Lower lobe of right lung (tissue), 2 donors: ENCODE measurements around the gene BLM. TPM values are rescaled to one million over a fixed set of nuclear protein-coding genes. Genes with fewer than 3 reads are reported as not detected.

Source experiments
- ATAC-seq, 2 donors: fragments of 200-7000 bp; cut with Tn5 transposase; one replicate each; pipeline ENCODE4 v1.9.1; 2020 to 2022; ENCODE audit warnings: mild to moderate bottlenecking in 2 of 2, moderate library complexity in 2 of 2
- DNase-seq: peaks from one replicate; pipeline ENCODE4 v3.0.0-alpha.2; 2020
- H3K27ac ChIP-seq: fragments of 200-600 bp; one replicate; pipeline ENCODE4 v1.8.0; 2022
- H3K27me3 ChIP-seq: fragments of 200-600 bp; one replicate; pipeline ENCODE4 v1.8.0; 2022; ENCODE audit warnings: low read depth
- H3K36me3 ChIP-seq: fragments of 200-600 bp; one replicate; pipeline ENCODE4 v1.8.0; 2022; ENCODE audit warnings: mild to moderate bottlenecking
- H3K4me1 ChIP-seq: fragments of 200-600 bp; one replicate; pipeline ENCODE4 v1.8.0; 2022
- H3K4me3 ChIP-seq: fragments of 200-600 bp; one replicate; pipeline ENCODE4 v1.8.0; 2022; ENCODE audit warnings: mild to moderate bottlenecking
- H3K9me3 ChIP-seq: fragments of 200-600 bp; one replicate; pipeline ENCODE4 v1.8.0; 2022
- intact Hi-C: fragments of 100-400 bp; cut with DNase I; formaldehyde crosslinking; loops from one replicate; pipeline ENCODE4 v1.11.0; 2022
- total RNA-seq: library from RNA; stranded (reverse); fragmentation: NEBNext Ultra II Directional; extraction: Animal tissue kit (Norgen Biotek cat#: 25700); gene quantifications from one replicate; pipeline ENCODE4 v1.2.1, GENCODE V29; 2021
- TF ChIP-seq, protein P1 (sequence below): fragments of 200-600 bp; IDR thresholded peaks from one replicate; pipeline ENCODE4 v1.8.0; 2022; ENCODE audit warnings: antibody characterized with exemption, mild to moderate bottlenecking
- donor health status: DM: no; HTN: yes; CAD: no; lungs with severe emphysema.

Gene BLM
- total RNA-seq, 1 donor from 2014 or later: 2.0 TPM

DNA sequence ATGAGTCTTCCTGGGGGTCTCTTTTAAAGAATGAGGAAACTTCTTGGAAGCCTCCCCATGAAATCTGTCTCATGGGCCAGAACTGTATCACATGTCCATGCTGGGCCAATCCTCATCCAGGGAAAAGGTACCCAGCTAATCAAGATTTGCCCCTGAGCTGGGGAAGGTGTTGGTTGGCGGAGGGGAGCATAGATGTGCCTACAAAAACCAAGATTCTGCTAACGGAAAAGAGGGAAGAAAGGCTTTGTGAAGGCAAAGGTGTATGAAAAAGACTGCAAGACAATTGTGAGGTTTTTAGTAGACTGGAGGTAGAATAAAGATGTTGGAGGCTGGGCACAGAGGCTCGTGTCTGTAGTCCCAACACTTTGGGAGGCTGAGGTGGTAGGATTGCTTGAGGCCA, 18.5 kb upstream of the BLM start:
- no peak for DNase-seq
- Histone ChIP-seq H3K36me3 (no peaks in the 10 kb centered on the region), H3K27ac (no peak overlapping the region), H3K4me3 (no peak overlapping the region), H3K27me3 (no peaks in the 10 kb centered on the region), H3K9me3 (no peaks in the 10 kb centered on the region), H3K4me1 (no peaks in the 10 kb centered on the region)
- no peak for ATAC-seq
- TF ChIP-seq, protein P1, sequence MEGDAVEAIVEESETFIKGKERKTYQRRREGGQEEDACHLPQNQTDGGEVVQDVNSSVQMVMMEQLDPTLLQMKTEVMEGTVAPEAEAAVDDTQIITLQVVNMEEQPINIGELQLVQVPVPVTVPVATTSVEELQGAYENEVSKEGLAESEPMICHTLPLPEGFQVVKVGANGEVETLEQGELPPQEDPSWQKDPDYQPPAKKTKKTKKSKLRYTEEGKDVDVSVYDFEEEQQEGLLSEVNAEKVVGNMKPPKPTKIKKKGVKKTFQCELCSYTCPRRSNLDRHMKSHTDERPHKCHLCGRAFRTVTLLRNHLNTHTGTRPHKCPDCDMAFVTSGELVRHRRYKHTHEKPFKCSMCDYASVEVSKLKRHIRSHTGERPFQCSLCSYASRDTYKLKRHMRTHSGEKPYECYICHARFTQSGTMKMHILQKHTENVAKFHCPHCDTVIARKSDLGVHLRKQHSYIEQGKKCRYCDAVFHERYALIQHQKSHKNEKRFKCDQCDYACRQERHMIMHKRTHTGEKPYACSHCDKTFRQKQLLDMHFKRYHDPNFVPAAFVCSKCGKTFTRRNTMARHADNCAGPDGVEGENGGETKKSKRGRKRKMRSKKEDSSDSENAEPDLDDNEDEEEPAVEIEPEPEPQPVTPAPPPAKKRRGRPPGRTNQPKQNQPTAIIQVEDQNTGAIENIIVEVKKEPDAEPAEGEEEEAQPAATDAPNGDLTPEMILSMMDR: no peak
- intact Hi-C loops: loop anchor here (10.0 kb wide), 1 partner anchor 204 kb away; no protein-coding TSS in a partner anchor

DNA sequence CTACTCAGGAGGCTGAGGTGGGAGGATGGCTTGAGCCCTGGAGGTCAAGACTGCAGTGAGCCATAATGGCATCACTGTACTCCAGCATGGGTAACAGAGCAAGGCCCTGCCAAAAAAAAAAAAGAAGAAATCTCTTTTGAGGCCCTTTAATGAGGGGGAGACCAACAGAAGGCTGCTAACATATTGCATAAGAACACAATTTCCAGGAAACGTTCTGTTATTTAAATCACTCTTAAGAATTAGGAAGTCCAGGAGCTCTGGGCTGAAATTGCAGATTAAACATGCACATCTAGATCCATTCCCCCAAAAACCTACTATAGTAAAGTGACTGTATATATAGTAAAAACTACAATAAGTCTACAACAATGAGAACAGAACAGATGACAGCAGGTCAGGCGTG, 16.1 kb upstream of the BLM start:
- no peaks in the 10 kb centered on the region for H3K4me1 ChIP-seq
- TF ChIP-seq, protein P1: no peak
- H3K9me3 ChIP-seq: no peaks in the 10 kb centered on the region
- no peaks in the 10 kb centered on the region for H3K27me3 ChIP-seq
- intact Hi-C loops: no loop called here
- H3K4me3 ChIP-seq: no peak overlapping the region
- DNase-seq (no peak), ATAC-seq (peak; percentile 51 to 64)
- H3K27ac ChIP-seq: no peak overlapping the region
- no peaks in the 10 kb centered on the region for H3K36me3 ChIP-seq

DNA sequence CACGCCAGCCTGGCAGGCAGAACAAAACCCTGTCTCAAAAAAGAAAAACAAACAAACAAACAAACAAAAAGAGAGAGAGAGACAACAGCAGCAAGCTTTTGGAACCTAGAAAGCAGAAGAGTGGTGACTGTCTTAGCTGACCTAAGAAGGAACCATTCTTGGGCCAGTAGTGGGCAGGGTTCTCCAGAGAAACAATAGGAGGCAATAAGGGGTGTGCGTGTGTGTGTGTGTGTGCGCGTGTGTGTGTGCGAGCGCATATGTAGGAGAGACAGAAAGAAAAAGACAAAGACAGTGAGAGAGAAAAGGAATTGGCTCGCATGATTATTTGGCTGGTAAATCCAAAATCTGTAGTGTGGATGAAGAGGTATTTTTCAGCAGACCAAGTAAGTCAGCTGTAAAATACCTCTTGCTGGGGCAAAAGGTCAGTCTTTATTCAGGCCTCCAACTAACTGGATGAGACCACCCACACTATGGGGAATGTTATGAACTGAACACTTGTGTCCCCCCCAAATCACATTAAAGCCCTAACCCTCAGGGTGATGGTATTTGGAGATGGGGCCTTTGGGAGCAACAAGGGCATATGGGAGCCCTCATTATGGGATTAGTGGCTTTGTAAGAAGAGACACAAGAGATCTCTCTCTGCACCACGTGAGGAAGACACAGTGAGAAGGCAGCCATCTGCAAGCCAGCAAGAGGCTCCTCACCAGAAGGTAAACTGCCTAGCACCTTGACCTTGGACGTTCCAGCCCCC, 15.1 kb upstream of the BLM start:
- Histone ChIP-seq H3K9me3 (no peaks in the 10 kb centered on the region), H3K27me3 (no peaks in the 10 kb centered on the region), H3K4me3 (no peak overlapping the region), H3K4me1 (no peaks in the 10 kb centered on the region), H3K36me3 (no peaks in the 10 kb centered on the region), H3K27ac (no peak overlapping the region)
- ATAC-seq (peak; percentile 68 to 80), DNase-seq (peak; percentile 60)
- intact Hi-C loops: no loop called here
- TF ChIP-seq, protein P1: no peak

DNA sequence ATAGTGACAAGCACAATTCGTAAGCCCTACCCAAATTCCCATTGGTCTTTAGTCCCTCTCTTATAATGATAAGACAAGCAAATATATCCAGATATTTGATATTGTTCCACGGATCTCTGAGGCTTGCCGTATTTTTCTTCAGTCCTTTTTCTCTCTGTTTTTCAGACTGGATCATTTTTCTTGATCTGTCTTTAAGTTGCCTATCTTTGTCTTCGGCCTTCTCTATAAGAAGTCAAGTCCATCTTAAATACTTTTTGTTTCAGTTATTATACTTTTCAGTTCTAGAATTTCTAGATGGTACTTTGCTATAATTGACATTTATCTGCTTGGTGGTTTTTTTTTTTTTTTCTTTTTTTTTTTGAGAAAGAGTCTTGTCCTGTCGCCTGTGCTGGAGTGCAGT, 13.7 kb upstream of the BLM start:
- Histone ChIP-seq H3K4me3 (no peak overlapping the region), H3K27ac (no peak overlapping the region), H3K27me3 (no peaks in the 10 kb centered on the region), H3K9me3 (no peaks in the 10 kb centered on the region), H3K4me1 (no peaks in the 10 kb centered on the region), H3K36me3 (no peaks in the 10 kb centered on the region)
- intact Hi-C loops: no loop called here
- TF ChIP-seq, protein P1: no peak
- DNase-seq (no peak), ATAC-seq (no peak)

DNA sequence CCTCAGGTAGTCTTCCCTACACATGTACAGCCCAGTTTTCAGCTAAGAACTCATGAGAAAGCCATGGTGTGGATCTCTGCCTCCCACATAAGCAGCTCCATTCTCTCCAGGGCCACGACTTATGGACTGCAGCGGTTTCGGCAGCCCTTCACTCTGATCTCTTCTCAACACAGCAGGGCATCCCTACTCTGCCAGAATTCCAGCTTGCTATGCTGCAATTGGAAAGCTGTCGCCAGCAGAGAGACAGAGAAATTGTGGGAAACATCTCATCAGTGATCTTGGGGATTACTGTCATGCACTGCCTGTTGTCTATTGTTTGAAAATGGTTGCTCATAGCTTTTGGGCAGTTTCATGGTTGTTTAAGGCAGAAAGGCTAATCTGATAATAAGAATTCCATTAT, 11.9 kb upstream of the BLM start:
- H3K4me1 ChIP-seq: no peaks in the 10 kb centered on the region
- TF ChIP-seq, protein P1: no peak
- intact Hi-C loops: no loop called here
- no peaks in the 10 kb centered on the region for H3K36me3 ChIP-seq
- H3K9me3 ChIP-seq: no peaks in the 10 kb centered on the region
- ATAC-seq: no peak
- no peak for DNase-seq
- no peaks in the 10 kb centered on the region for H3K27me3 ChIP-seq
- H3K4me3 ChIP-seq: no peak overlapping the region
- H3K27ac ChIP-seq: no peak overlapping the region
